Inflammatory macrophage treated with lipopolysaccharide for 1 hour (primary cell): ENCODE data around the gene DUSP1.

ENCODE experiments used
- DNase-seq, 2 donors: peaks; one replicate each; pipeline ENCODE4 v3.0.0-alpha.2; 2020 to 2022

Gene DUSP1

GRCh38 chr5:172723508-172723907 is 47.5 kb downstream of the DUSP1 start:
- no peak for DNase-seq

GRCh38 chr5:172722327-172722815 is 48.6 kb downstream of the DUSP1 start:
- DNase-seq = no peak

- DNase-seq = no peak
These were observed 49.3 kb downstream of the DUSP1 start for GRCh38 chr5:172721455-172722326.

GRCh38 chr5:172720655-172721054 is 50.3 kb downstream of the DUSP1 start:
- DNase-seq = no peak

GRCh38 chr5:172719211-172719610 is 51.8 kb downstream of the DUSP1 start:
- no peak for DNase-seq

GRCh38 chr5:172718527-172719114 is 52.4 kb downstream of the DUSP1 start:
- no peak for DNase-seq
